Endothelial cell of umbilical vein (primary cell): ENCODE results near the gene NDST4. TPM values are rescaled to one million over a fixed set of nuclear protein-coding genes. Genes with fewer than 3 reads are reported as not detected.

Source experiments
- BruUV-seq: library from RNA; stranded (reverse); fragments of 400-500 nt; replicated peaks from 2 replicates; lab custom pipeline; 2021; lab: Mats Ljungman, UMichigan
- CTCF ChIA-PET: fragments of 300-600, 350-600 bp; sonication (Branson Sonifier 250); formaldehyde crosslinking; loops from one replicate; lab custom pipeline; 2021; ENCODE audit warnings: antibody characterized with exemption, inconsistent platforms; lab: Charles Lee
- POLR2A ChIA-PET: fragments of 300-600, 350-600 bp; sonication (Branson Sonifier 250); formaldehyde crosslinking; loops from one replicate; lab custom pipeline; 2021; ENCODE audit warnings: antibody characterized with exemption, inconsistent platforms; lab: Charles Lee
- DNase-seq: peaks from one replicate; pipeline ENCODE4 v3.0.0-alpha.2; 2011; ENCODE audit warnings: low read depth, low spot score
- FAIRE-seq: peaks from 2 replicates; lab custom pipeline; 2011; peaks lifted over from hg19 to GRCh38; lab: Jason Lieb, UNC
- H2AFZ ChIP-seq: 2 replicates; pipeline ENCODE4 v1.6.0; 2012; ENCODE audit warnings: low read depth, low read length, control low read depth, inconsistent platforms
- H3K27ac ChIP-seq: 2 replicates; pipeline ENCODE4 v1.5.1; 2011; ENCODE audit warnings: low read depth, mild to moderate bottlenecking, control low read depth, low read length, moderate library complexity; ENCODE audit not compliant: insufficient read depth
- H3K27me3 ChIP-seq, 2 experiments: 2 replicates each; pipeline versions ENCODE4 v1.6.0 to v1.6.1; 2011; ENCODE audit warnings: low read length in 2 of 2, mixed read lengths in 1 of 2; ENCODE audit not compliant: control insufficient read depth in 2 of 2, insufficient read depth in 2 of 2
- H3K36me3 ChIP-seq, 2 experiments: 2 replicates in 1 of 2; 3 replicates in 1 of 2; pipeline ENCODE4 v1.5.1; 2011; ENCODE audit warnings: low read length in 2 of 2, mild to moderate bottlenecking in 1 of 2, moderate library complexity in 1 of 2; ENCODE audit not compliant: control insufficient read depth in 2 of 2, insufficient read depth in 2 of 2; ENCODE audit errors: extremely low read depth in 1 of 2
- H3K4me1 ChIP-seq: 3 replicates; pipeline ENCODE4 v1.5.1; 2011; ENCODE audit warnings: mild to moderate bottlenecking, low read length; ENCODE audit not compliant: control insufficient read depth, insufficient read depth; ENCODE audit errors: extremely low read depth
- H3K4me2 ChIP-seq: 2 replicates; pipeline ENCODE4 v1.6.1; 2011; ENCODE audit warnings: low read length, control low read depth, mixed read lengths; ENCODE audit not compliant: insufficient read depth
- H3K4me3 ChIP-seq, 3 experiments: fragments of 200-600 bp in 1 of 3; sonication (generic), shearing (Covaris generic) in 1 of 3; replicated peaks in 1 of 3; 2 replicates each; pipeline ENCODE4 v1.5.1; 2011 to 2016; ENCODE audit warnings: control low read depth in 3 of 3, low read length in 3 of 3, mild to moderate bottlenecking in 2 of 3, inconsistent platforms in 1 of 3, low read depth in 1 of 3, moderate library complexity in 1 of 3; ENCODE audit not compliant: insufficient read depth in 1 of 3
- H3K79me2 ChIP-seq: 2 replicates; pipeline ENCODE4 v1.6.0; 2012; ENCODE audit warnings: low read length, inconsistent platforms; ENCODE audit not compliant: control insufficient read depth, insufficient read depth
- H3K9ac ChIP-seq: replicated peaks from 2 replicates; pipeline ENCODE3; 2011; ENCODE audit warnings: low read length, control low read depth; ENCODE audit not compliant: insufficient read depth; ENCODE audit errors: extremely low read depth
- H3K9me1 ChIP-seq: replicated peaks from 3 replicates; pipeline ENCODE4 v1.6.0; 2011; ENCODE audit warnings: mild to moderate bottlenecking, low read length; ENCODE audit not compliant: control insufficient read depth, insufficient read depth; ENCODE audit errors: extremely low read depth
- H3K9me3 ChIP-seq: replicated peaks from 2 replicates; pipeline ENCODE4 v1.5.1; 2012; ENCODE audit warnings: low read length, inconsistent platforms; ENCODE audit not compliant: control insufficient read depth, insufficient read depth
- H4K20me1 ChIP-seq: replicated peaks from 2 replicates; pipeline ENCODE3; 2011; ENCODE audit warnings: mild to moderate bottlenecking, low read length; ENCODE audit not compliant: control insufficient read depth, insufficient read depth; ENCODE audit errors: extremely low read depth
- GATA2 ChIP-seq: IDR thresholded peaks from 2 replicates; pipeline ENCODE4 v1.7.0; 2011; ENCODE audit warnings: low read depth, mild to moderate bottlenecking, moderate library complexity, mixed read lengths, low read length; ENCODE audit not compliant: insufficient read length, insufficient read depth
- dilution Hi-C: fragments of 300-500 bp; cut with MboI; formaldehyde crosslinking; loops from one replicate; pipeline ENCODE4 v1.15.0; 2019; ENCODE audit warnings: low sequenced_read_pairs; ENCODE audit not compliant: extremely low pct_ligation_motif_present
- intact Hi-C: fragments of 100-400 bp; cut with micrococcal nuclease; formaldehyde crosslinking; loops from one replicate; pipeline ENCODE4 v1.10.0; 2022
- polyA plus RNA-seq, 4 experiments: library from polyadenylated mRNA; depleted of rRNA in 3 of 4; stranded (reverse) in 3 of 4; unstranded in 1 of 4; fragments of >200 nt; gene quantifications; 2 replicates each; pipeline versions ENCODE4 v1.2.1 to v1.2.3, GENCODE V29; 2011 to 2012; ENCODE audit warnings: missing spikeins in 1 of 4
- total RNA-seq: library from RNA; stranded (reverse); gene quantifications from 2 replicates; pipeline ENCODE4 v1.2.3, GENCODE V29; 2021
- TF ChIP-seq, protein P1 (sequence below), 2 donors: IDR thresholded peaks; 1 replicate in 1 of 2; 2 replicates in 1 of 2; pipeline ENCODE4 v1.5.1; 2011; ENCODE audit warnings: low read length in 2 of 2, mild to moderate bottlenecking in 2 of 2, moderate library complexity in 2 of 2, control low read depth in 1 of 2, inconsistent platforms in 1 of 2, low read depth in 1 of 2; ENCODE audit not compliant: insufficient read depth in 1 of 2; ENCODE audit errors: extremely low read depth in 1 of 2

Gene NDST4
- total and polyA plus RNA-seq, 2 donors (not counting 3 experiments of a cell fraction or from before 2014, with no cell fraction given), result not detected

DNA sequence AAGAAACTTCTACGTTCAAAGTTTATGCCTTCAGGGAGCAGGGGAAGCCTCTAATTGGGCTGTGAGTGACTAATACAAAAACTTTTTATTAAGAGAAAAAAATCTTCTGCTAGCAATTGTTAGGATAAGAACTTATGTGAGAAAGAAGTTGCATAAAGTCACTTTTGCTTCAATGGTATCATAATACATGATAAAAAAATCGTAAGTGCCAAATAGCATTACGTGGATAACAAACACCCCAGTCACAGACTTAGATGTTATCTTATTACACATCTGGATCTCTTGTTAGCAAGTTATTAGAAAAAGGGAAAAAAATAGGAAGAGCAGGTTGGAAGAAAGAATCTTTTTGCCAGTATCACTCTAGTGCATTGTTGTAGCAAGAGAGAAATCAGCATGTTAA, 4.2 kb upstream of the NDST4 start:
- DNase-seq (no peak), FAIRE-seq (no peak)
- Histone ChIP-seq H3K4me3 (no peak overlapping the region), H3K4me1 (no peaks in the 10 kb centered on the region), H3K9me1 (no peaks in the 10 kb centered on the region), H3K9me3 (no peaks in the 10 kb centered on the region), H2AFZ (no peak overlapping the region), H3K27me3 (no peaks in the 10 kb centered on the region), H3K36me3 (no peaks in the 10 kb centered on the region), H3K79me2 (no peaks in the 10 kb centered on the region), H3K4me2 (no peak overlapping the region), H4K20me1 (no peaks in the 10 kb centered on the region), H3K9ac (no peak overlapping the region), H3K27ac (no peak overlapping the region)
- dilution Hi-C loops, result no loop called here
- no peak for TF ChIP-seq GATA2
- CTCF ChIA-PET, result no interaction called here
- intact Hi-C loops, result no loop called here
- BruUV-seq, result no TSS peak
- POLR2A ChIA-PET, result no interaction called here

DNA sequence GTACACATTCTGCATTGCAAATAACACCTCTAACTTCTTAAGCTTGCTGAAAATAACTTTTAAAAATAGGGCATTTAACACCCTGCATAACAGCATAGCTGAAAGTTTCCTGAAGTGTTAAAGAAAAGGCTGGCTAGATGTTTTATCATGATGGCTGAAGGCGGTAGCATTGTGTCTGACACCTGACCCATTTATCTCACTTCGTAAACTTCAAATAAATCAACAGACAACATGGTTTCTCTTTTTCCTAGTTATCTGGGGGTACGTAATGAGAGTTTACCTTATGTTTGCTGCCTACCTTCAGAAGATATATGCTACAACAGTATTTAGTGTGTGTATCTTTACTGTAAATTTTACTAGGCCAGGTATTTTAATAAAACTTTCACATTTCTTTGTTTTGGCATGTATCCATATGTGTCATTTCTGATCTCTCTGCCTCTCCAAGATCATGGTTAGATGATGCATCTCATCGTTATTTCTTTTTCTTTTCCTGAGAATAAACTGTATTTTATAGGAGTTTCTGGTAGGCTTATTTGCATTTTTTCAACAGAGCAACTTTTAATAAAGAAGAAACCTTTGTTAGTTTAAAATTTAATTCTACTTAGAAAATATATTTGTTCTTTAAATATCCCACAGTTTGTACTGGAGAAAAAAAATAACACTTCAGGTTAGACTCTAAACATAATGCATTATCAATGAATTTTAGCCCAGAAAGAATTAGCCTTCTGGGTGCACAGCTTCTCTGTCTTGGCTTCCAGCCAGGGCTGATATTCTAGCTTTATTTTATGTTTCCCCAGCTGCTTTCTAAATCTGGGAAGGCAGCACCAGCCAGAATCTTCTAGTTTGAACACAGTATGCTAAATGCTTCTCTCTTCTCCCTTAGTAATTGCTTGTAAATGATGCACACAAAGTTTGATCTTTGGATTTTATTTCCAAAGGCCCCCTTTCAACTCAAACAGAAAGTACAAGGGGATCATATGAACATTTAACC, 2.9 kb downstream of the NDST4 start:
- H3K9ac ChIP-seq, result no peak overlapping the region
- TF ChIP-seq, protein P1, sequence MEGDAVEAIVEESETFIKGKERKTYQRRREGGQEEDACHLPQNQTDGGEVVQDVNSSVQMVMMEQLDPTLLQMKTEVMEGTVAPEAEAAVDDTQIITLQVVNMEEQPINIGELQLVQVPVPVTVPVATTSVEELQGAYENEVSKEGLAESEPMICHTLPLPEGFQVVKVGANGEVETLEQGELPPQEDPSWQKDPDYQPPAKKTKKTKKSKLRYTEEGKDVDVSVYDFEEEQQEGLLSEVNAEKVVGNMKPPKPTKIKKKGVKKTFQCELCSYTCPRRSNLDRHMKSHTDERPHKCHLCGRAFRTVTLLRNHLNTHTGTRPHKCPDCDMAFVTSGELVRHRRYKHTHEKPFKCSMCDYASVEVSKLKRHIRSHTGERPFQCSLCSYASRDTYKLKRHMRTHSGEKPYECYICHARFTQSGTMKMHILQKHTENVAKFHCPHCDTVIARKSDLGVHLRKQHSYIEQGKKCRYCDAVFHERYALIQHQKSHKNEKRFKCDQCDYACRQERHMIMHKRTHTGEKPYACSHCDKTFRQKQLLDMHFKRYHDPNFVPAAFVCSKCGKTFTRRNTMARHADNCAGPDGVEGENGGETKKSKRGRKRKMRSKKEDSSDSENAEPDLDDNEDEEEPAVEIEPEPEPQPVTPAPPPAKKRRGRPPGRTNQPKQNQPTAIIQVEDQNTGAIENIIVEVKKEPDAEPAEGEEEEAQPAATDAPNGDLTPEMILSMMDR (IDR thresholded peaks at IDR 0.05; ENCODE audit: extremely low read depth in 1 of 2, insufficient read depth in 1 of 2, low read depth in 1 of 2, low read length in 2 of 2), result no peak
- H3K27me3 ChIP-seq, result no peaks in the 10 kb centered on the region
- no peak overlapping the region for H3K4me2 ChIP-seq
- DNase-seq, result no peak
- dilution Hi-C loops (no loop called here), intact Hi-C loops (no loop called here)
- H3K9me1 ChIP-seq, result no peaks in the 10 kb centered on the region
- ChIA-PET POLR2A (no interaction called here), CTCF (no interaction called here)
- H3K27ac ChIP-seq, result no peak overlapping the region
- no peak for FAIRE-seq
- no peaks in the 10 kb centered on the region for H3K4me1 ChIP-seq
- no peaks in the 10 kb centered on the region for H3K9me3 ChIP-seq
- H3K36me3 ChIP-seq, result no peaks in the 10 kb centered on the region
- BruUV-seq, result no TSS peak
- H3K4me3 ChIP-seq, result no peak overlapping the region
- no peak overlapping the region for H2AFZ ChIP-seq
- no peaks in the 10 kb centered on the region for H3K79me2 ChIP-seq
- H4K20me1 ChIP-seq, result no peaks in the 10 kb centered on the region
